NB4 (cell line): ENCODE data around the gene TANC1.

Experiments
- MYC ChIP-seq: IDR thresholded peaks from 2 replicates; pipeline ENCODE4 v1.6.1; 2011; ENCODE audit warnings: low read depth, low read length
- TF ChIP-seq, protein P1 (sequence below): IDR thresholded peaks from one replicate; pipeline ENCODE4 v1.5.1; 2012; ENCODE audit warnings: low read depth, low read length
- TF ChIP-seq, protein P2 (sequence below): IDR thresholded peaks from 2 replicates; pipeline ENCODE4 v1.6.1; 2011; ENCODE audit warnings: low read depth, low read length

DNA sequence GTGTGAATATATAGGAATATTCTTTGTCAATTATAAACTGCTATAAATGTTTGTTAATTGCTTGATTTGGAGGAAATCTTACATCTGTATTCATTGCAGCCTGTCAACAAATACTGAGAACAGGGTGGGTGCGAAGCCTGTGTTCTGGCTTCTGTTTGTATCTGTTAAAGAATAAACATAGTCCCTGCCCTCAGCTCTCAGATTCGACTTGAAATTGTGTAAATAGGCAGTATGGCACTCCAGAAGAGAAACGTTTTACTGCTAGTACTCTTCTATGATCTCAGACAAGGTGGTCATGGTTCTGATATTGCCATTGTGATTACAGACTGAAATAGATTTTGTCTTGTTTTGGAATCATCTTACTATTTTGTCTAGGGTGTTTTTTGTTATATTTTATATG is 92.1 kb downstream of the TANC1 start:
- TF ChIP-seq, protein P1, sequence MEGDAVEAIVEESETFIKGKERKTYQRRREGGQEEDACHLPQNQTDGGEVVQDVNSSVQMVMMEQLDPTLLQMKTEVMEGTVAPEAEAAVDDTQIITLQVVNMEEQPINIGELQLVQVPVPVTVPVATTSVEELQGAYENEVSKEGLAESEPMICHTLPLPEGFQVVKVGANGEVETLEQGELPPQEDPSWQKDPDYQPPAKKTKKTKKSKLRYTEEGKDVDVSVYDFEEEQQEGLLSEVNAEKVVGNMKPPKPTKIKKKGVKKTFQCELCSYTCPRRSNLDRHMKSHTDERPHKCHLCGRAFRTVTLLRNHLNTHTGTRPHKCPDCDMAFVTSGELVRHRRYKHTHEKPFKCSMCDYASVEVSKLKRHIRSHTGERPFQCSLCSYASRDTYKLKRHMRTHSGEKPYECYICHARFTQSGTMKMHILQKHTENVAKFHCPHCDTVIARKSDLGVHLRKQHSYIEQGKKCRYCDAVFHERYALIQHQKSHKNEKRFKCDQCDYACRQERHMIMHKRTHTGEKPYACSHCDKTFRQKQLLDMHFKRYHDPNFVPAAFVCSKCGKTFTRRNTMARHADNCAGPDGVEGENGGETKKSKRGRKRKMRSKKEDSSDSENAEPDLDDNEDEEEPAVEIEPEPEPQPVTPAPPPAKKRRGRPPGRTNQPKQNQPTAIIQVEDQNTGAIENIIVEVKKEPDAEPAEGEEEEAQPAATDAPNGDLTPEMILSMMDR = no peak
- no peak for TF ChIP-seq MYC
- TF ChIP-seq, protein P2, sequence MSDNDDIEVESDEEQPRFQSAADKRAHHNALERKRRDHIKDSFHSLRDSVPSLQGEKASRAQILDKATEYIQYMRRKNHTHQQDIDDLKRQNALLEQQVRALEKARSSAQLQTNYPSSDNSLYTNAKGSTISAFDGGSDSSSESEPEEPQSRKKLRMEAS = no peak
